T-helper 2 cell treated with Interferon-gamma antibody and Interleukin-4, amounts not matched to agents 100 ng/mL and 5 ng/mL, for 36 hours (primary cell): ENCODE results near the gene CYP26A1. TPM values are rescaled to one million over a fixed set of nuclear protein-coding genes. Genes with fewer than 3 reads are reported as not detected.

Experiments used
- intact Hi-C: fragments of 100-400 bp; cut with micrococcal nuclease; formaldehyde crosslinking; loops from one replicate; pipeline ENCODE4 v1.15.1; 2023
- total RNA-seq: library from RNA; stranded (reverse); gene quantifications from 2 replicates; pipeline ENCODE4 v1.2.3, GENCODE V29; 2022

Gene CYP26A1
- total RNA-seq: not detected in 2 replicates

GRCh38 chr10:93073539-93074146, at the start of gene CYP26A1:
TSS of gene CYP26A1 (plus strand) at chr10:93073893. CDS start at chr10:93073935, 42 bp downstream.
- intact Hi-C loops: loop anchor here (10.0 kb wide), 1 partner anchor 411 kb away; the partner anchor contains the start of gene MYOF

DNA sequence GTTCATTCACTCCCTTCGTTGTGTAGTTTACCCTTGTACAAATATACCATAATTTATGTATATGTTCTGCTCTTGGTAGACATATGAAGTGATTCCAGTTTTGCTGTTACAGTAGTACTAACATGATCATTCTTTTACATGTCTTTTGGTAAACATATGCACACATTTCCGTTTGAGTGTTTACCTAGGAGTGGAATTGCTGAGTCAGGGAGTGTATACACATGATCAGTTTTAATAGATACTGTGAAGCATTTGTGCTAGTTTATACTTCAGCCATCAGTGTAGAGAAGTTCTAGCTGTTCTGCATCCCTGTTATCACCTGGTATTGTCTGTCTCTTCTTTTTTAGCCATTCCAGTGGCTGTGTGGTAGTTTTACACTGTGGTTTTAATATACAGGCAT, 47.6 kb upstream of the CYP26A1 start:
- intact Hi-C loops: no loop called here

- intact Hi-C loops: no loop called here
Observed at GRCh38 chr10:93027508-93027907, 46.2 kb upstream of the CYP26A1 start.

DNA sequence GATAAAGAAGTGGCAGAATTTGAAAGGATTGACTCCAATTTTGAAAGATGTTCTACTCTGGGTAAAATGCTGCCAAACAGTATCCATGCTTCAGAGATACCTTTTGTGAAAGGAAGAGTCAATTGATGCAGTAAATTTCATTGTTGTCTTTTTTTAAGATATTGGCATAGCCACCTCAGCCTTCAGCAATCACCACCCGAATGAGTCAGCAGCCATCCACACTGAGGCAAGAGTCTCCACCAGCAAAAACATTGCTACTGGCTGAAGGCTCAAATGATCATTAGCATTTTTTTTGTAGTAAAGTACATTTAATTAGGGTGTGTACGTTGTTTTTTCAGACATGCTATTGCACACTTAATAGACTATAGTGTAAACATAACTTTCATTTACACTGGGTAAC, 44.8 kb upstream of the CYP26A1 start:
- intact Hi-C loops: no loop called here

DNA sequence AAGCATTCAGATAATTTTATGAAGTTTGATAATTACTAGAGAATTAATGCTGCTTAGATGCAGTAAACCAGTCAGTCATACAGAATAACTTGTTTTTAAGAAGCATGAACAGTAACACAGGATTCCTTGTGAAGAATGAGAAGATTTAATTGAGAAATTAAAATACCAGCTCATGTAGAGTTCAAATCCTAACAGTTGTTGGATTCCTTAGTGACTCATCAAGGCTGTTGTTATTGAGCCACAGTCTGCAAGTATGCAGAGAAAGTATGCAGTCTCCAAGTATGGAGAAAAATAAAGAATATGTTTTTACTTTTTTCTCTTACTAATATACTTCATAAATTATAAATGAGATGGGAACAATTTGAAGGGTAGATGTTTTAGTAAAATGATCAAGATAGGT, 43.3 kb upstream of the CYP26A1 start:
- intact Hi-C loops: no loop called here

DNA sequence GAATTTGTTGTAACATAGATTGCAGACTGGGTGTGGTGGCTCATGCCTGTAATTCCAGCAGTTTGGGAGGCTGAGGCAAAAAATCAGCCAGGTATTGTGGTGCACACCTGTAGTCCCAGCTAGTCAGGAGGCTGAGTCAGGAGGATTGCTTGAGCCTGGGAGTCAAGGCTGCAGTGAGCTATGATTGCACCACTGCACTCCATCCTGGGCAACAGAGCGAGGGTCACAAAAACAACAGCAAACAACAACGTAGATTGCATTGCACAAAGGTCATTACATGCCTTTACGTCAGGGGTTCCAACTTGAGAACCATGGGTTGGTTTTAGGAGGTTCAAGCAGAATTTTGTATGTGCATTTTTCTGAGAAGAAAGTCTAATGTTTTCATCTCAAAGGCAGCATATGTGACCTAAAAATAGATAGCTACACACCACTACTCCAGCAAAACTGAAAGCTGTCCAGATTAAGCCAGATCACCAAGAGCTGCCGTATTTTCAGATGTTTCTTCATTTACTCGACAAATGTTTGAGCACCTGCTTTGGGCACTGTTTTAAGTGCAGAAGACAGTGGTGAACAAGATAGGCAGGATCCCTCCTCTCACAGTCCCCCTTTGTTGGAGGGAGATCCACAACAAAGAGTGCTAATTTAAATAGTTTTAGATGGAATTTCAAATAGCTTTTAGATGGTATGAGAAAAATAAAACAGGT, 41.4 kb upstream of the CYP26A1 start:
- intact Hi-C loops: no loop called here

DNA sequence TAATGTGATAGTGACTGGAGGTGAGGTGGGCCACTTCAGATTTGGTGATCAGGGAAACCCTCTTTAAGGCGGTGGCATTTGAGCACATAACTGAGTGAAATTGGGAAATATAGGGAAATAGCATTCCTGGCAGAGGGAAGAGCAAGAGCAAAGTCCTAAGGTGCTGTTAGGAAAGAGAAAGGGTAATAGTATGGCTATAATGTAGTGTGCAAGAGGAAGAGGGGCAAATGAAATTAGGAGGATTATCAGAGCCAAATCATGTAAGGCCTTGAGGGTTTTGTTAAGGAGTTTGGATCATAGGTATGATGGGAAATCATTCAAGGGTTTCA, 40.9 kb upstream of the CYP26A1 start:
- intact Hi-C loops: no loop called here

DNA sequence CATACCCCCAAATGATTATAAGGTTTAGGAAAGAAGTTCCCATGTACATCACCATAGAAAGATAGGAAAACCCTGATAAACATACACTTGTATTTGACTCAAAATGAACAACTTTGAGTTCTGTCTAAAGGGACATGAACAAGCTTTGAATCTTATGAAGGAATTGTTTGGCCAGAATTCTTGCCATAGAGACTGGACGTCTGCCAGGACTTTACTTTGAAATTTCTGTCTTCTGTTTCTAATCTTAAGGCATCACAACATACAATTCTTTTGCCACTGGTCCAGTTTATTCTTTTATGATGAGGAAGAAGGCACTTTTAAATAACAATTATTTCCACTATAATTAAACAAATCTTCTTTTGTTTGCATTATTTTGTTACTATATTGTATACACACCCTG, 39.3 kb upstream of the CYP26A1 start:
- intact Hi-C loops: no loop called here

DNA sequence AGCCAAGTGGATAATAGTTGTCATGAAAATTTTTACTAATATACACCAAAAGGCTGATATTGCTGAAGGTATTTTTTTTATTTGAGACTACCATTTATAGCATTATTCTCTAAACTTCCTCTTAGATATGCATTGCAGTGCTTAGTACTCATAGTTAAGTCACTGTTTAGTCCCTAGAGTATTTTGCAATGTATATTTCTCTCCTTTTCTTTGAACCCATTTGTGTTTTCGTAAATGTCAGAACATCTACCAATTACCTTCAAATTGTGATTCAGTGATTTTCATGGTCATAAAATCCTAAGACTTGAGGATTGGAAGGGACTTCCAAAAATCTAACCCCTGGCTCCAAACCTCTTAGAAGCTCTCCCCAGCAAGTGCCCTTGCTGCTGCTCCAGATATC, 34.6 kb upstream of the CYP26A1 start:
- intact Hi-C loops: no loop called here

DNA sequence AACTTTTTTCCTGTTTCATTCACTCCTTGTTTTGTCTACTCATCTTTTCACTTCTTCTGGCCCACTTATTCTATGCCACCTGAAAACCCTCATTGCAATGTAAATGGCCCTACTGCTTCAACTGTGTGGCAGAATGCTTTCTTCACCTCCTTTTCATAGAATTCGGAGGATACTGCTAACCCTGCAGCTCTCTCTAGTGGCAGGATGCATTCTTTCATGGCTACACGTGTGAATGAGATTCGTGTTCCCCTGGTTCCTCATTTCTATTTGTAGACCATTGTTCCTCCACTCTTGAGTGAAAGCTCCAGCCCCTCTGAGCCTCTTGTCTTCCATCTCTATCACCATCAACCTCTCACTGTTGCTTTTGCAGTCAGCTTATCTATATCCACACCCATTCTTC, 34.0 kb upstream of the CYP26A1 start:
- intact Hi-C loops: no loop called here

DNA sequence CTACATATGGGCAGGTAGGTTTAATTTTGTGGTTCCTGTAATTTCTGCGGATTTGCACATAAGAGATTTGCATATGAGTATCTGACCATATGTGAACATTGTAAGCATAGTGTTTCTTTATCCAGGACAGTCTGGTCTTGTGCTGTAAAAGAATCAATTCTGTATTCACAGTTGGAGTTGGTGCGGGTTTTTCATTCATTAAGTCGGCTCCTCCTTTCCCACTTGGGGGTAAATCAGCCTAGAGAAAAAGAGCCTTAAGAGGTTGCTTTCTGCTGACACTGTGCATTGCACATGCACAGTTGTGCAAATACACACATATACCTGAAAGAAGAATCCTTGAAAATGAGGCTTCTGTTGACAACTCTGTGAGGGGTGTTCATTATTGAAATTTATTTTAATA, 19.2 kb upstream of the CYP26A1 start:
- intact Hi-C loops: no loop called here

GRCh38 chr10:93058139-93058538, 15.6 kb upstream of the CYP26A1 start:
- intact Hi-C loops: no loop called here

DNA sequence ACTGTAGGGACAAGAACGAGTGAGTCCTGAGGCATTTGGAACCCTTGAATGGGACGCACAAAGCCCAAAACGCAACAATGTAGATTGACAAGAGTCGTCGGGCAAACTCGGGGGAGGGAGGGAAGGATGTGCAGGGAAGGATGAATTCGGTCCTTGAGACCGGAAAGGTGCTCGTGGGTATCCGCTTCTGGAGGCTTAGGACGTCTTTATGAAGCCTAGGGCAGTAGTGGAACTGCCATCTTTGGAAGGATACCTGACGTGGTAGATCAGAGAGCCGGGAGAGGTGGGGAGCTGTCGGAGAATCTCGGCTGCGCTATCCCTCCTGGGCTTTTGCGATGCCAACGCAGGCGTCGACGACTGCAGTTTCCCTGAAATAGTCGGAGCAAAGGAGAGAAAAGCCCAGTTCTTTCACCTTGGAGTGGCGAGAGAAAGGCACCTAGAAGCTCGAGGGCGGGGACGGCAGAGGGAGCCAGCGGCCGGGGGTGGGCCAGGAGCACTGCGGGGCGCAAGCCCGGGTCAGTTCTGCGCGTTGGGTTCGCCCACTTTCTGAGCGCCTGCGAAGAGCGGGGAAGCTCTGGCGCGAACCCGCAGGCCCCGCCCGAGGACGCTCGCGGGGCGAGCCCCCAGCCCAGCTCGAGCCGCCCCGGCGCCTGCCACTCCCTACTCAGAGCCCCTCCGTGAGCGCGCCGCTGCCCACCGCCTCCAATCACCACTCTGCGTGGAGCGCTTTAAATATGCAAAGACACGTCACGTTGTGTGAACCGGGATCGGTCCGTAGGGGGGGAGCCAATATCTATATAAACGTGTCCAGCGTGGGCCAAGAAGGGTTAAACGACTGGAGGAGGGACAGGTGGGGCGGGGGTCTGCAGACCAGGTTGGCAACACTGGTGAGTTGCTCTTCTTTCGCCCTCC, 13.5 kb upstream of the CYP26A1 start, which contains the start of gene CYP26C1:
TSS of gene CYP26C1 (plus strand) at position 824 of the 912 bp plus-strand sequence. CDS start 466 bp downstream, outside the sequence.
- intact Hi-C loops: no loop called here

- intact Hi-C loops: no loop called here
Observed at GRCh38 chr10:93060887-93061593, 12.7 kb upstream of the CYP26A1 start.

GRCh38 chr10:93061594-93062513, 11.8 kb upstream of the CYP26A1 start:
- intact Hi-C loops: loop anchor here (1.0 kb wide), 1 partner anchor 10 kb away; no protein-coding TSS in a partner anchor

- intact Hi-C loops: loop anchor here (1.0 kb wide), 1 partner anchor 10 kb away; no protein-coding TSS in a partner anchor
Observed at GRCh38 chr10:93062514-93063143, 11.1 kb upstream of the CYP26A1 start.

DNA sequence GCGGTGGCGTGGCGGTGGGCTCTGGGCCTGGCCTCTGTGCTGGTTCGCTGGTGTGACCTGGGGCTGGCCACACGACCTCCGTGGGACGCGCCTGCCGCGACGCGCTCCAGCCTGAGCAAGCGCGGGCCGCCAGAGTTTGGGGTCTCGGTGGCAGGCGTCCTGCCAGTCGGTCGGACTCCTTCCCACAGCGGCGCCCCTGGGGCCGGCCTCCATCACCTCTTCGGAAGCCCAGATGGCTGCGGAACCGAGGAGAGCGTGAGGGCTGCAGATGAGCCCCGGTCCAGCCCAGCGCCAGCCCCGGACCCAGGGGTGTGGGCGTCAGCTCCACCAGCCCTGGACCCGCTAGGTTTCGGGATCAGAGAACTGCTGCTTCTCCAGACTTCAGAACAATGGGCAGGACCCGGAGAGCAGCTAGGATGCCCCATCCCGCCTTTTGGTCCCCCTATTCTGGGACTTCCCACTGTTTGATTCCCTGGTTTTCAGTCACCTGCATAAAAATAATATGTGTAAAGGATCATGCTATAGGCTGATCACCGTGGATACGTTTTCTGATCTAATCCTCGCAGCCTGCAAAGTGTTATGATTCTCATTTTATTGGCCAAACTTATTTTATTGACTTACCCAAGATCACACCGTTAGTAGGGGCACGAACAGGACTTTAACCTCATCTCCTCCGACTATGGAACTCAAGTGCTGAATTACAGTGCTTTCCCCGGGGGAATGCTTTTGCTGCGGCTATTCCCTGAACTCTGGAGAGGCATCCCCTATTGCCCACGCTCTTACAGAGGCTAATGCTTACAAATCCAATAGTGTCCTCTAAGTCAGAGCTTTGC, 10.3 kb upstream of the CYP26A1 start:
- intact Hi-C loops: no loop called here

GRCh38 chr10:93063977-93064660, 9.6 kb upstream of the CYP26A1 start:
- intact Hi-C loops: no loop called here
